ENCODE measurements around the gene CUX1.

The CUX1 gene

GRCh38 chr7:101937717-101938514 lies 120.5 kb downstream of the CUX1 start:
- DNase-seq (ENCODE audit: low read depth), result no peak

DNA sequence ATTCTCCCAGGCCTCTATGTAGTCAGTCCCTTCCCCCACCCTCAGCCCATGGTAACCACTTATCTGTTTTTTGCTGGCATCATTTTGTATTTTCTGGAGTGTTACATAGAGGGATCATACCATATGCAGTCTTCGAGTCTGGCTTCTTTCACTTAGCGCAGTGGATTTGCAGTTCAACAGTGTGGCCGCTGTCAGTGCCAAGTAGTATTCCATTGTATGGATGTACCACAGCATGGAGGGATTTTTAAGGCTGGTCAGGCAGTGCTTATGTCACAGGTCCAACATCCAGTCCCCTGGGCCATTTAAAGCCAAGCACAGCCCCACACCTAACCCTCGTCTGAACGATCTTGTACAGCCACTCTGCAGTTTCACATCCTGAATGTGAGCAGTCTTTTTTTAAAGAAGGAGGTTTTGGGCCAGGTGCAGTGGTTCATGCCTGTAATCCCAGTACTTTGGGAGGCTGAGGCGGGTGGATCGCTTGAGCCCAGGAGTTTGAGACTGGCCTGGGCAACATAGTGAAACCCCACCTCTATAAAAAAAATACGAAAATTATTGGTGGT lies 121.8 kb downstream of the CUX1 start:
- no peak for DNase-seq (ENCODE audit: low read depth)

DNA sequence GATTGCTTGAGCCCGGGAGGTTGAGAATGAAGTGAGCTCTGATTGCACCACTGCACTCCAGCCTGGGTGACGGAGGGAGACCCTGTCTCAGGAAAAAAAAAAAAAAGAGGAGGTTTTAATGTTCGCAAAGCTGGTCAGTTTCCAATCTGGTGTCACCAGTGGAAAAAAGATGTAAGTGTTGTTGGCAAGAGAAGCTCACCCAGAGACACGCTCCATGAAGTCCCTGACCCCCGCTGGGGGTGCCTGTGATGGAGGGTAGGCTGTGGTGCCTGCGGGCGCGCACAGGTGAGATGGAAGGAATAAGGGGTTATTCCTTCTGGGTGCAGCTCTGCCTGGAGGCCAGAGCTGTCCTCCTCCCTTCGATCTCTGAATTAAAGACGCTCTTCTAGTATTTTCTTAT lies 122.7 kb downstream of the CUX1 start:
- no peak for DNase-seq (ENCODE audit: low read depth)

GRCh38 chr7:101940830-101941229 lies 123.4 kb downstream of the CUX1 start:
- no peak for DNase-seq (ENCODE audit: low read depth)

DNA sequence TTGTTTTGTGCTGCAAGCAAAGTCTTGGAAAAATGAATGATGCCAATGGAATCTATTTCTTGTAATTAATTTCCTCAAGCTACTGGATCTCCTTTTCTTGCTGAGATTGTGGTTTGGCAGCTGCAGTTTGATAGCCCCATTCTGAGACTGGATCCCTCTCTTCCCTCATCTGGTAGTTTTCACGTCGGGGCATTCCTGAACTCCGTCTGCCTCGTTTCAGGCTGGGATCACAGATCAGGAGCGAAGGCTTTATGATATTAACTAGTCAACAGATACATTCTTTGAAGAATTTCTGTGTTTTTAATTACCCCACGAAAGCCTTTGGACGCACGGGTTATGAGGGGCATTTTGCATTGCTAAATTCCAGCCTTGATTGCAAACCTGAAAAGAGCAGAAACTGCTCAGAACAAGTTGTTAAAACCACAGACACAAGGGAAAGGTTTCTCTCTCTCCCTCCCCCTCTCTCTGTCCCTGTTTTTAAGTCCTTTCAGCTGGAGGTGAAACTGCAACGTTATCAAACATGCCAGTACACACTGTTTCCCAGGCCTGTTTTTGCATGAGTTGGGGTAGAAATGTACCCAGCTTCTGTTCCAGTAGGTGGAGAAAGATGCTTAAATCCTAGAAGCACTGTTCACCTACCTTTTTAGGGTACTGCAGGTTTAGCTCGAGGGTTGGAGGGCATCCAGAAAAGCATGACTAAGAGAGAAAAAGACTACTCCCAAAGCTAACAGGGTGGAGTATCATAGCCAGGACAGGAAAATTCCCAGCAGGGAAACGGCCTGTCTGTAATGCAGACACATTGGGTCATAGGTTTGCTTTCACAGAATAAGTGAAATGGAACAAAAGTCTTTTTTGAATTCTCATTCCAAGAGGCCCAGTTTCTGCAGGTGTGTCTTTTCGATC lies 124.3 kb downstream of the CUX1 start:
- peak; percentile 11 for DNase-seq (ENCODE audit: low read depth)

- DNase-seq (ENCODE audit: low read depth), result no peak
Observed at GRCh38 chr7:101942603-101943210, 125.3 kb downstream of the CUX1 start.

- DNase-seq (ENCODE audit: low read depth), result no peak
Observed at GRCh38 chr7:101943306-101943705, 125.9 kb downstream of the CUX1 start.

DNA sequence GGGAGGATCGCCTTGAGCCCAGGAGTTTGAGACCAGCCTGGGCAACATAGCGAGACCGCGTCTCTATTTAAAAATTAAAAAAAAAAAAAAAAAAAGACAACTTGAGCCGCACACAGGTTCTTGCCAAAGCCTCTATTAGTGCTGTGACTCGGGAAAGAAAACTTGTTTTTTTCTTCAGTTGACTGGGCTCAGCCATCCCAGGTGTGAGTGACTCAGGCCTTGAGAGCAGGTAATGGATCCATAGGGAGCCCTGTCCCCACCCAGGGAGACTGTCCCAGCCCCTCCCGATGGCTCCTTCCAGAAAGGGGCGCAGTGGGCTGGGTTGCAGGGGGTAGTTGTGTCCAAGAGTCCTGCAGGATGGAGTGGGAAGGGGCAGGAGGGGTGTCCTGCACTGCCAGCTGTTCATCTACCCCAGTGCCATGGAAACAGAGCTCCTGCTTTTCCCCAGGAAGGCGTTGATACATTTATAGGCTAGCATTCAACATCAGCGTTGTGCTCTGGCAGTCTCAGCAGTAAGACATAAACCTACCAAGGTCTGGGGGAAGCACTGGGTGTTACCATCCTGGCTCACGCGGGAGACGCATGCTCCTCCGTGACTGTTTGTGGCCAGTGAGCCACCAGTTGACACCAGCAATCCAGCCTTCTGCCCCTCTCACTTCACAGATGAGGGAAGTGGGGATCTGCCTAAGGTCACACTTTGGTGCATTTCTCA lies 126.6 kb downstream of the CUX1 start:
- DNase-seq (ENCODE audit: low read depth), result no peak

GRCh38 chr7:101944611-101945010 lies 127.2 kb downstream of the CUX1 start:
- DNase-seq (ENCODE audit: low read depth), result no peak

- no peak for DNase-seq (ENCODE audit: low read depth)
Observed at GRCh38 chr7:101945034-101945758, 127.8 kb downstream of the CUX1 start.

DNA sequence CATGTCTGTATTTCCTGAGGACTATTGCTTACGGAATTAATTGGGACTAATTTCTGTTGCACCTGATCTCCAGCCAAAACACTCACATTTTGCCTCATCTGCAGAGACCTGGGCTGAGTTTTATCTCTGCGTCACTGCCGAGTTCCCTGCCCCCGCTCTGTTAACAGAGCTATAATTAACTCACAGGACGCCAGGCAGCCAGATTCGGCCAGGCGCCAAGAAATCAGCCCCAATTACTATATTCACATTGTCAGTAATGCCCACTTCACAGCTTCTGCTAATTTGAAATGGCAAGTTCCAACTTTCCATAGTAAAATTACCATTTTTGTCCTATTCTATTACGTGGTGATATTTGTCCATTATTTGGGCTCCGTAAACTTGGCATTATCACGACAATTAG lies 130.5 kb downstream of the CUX1 start:
- DNase-seq (ENCODE audit: low read depth), result no peak

DNA sequence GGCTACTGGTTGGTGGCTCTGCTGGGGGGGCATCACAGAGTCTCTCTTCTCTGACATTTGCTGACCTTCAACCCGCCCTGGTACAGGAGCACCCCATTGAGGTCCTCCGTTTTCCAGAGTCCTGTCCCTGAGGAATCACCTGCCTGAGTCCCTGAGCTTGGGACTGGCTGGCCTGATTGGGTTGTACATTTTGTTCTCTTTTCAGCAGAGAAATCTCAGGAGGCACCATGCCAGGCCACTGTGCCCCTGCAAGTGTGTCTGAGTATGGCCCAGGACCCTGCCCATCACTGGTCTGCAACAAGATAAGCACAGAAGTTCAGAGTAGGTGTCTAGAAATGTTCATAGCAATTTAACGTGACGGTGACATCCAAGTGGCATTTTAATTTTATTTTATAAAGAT lies 131.2 kb downstream of the CUX1 start:
- no peak for DNase-seq (ENCODE audit: low read depth)

- DNase-seq (ENCODE audit: low read depth), result no peak
Observed at GRCh38 chr7:101950450-101951119, 133.2 kb downstream of the CUX1 start.

DNA sequence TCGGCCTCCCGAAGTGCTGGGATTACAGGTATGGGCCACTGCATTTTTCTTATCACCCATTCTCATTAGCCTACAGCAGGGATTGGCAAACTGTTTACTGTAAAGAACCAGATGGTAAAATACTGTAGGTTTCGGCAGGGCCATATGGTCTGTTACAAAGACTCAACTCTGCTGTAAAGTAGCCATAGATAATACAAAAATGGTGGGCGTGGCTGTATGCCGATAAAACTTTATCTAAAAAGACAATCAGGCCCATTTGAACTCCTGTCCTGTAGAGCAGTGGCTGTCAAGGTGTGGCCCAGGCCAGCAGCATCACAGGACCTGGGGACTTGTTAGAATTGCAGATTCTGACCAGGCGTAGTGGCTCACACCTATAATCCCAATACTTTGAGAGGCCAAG lies 134.3 kb downstream of the CUX1 start:
- DNase-seq (ENCODE audit: low read depth), result no peak

- no peak for DNase-seq (ENCODE audit: low read depth)
Observed at GRCh38 chr7:101952355-101953247, 135.2 kb downstream of the CUX1 start.

DNA sequence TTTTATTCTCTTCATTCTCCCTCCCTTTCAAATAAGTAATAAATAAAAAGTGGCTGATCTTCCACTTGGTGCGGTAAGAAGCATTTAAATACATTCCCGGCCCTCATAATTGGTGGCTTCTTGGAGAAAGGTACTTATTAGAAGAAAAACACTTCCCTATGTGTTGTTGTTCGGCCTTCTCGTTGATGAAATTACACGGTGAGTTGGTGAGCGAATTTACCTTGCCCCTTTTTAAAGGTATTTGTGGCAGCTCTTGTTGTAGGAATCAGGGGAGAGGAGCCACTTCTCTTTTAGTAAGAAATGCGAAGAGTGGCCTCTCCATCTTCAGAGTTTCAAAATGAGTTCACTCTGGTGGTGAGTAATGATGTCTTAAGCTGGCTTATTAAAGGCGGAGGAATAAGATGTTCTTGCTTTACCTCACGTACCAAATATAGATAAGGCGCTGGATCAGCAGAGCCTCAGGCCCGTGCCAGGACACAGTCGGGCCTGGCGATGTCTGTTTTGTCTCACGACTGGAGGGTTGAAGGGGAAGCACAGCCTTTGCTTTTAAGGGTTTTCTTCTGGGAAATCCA lies 135.9 kb downstream of the CUX1 start:
- DNase-seq (ENCODE audit: low read depth), result no peak

- DNase-seq (ENCODE audit: low read depth), result no peak
Observed at GRCh38 chr7:101954499-101954898, 137.1 kb downstream of the CUX1 start.

GRCh38 chr7:101956130-101956529 lies 138.7 kb downstream of the CUX1 start:
- no peak for DNase-seq (ENCODE audit: low read depth)
